ENCODE results near the gene MSANTD1.

- TF ChIP-seq CTCF (IDR thresholded peaks at IDR 0.05) (no peak), POLR2A (IDR thresholded peaks at IDR 0.05) (no peak), POLR2AphosphoS5 (IDR thresholded peaks at IDR 0.05) (no peak), EP300 (IDR thresholded peaks at IDR 0.05) (no peak)
Observed at GRCh38 chr4:3241898-3242524, 6.9 kb upstream of the MSANTD1 start.

All from suprapubic skin (tissue), 4 donors.